Embryonic facial prominence (tissue), 1 donor: Measurements from ENCODE around the gene LIMCH1.

Source experiments
- DNase-seq: peaks from one replicate; pipeline ENCODE4 v3.0.0-alpha.2; 2016; ENCODE audit errors: extremely low spot score

LIMCH1 gene

GRCh38 chr4:41532336-41532735, 5.6 kb upstream of the LIMCH1 start:
- DNase-seq: no peak

GRCh38 chr4:41532882-41533281, 5.1 kb upstream of the LIMCH1 start:
- no peak for DNase-seq

GRCh38 chr4:41533680-41534079, 4.3 kb upstream of the LIMCH1 start:
- no peak for DNase-seq

- DNase-seq: no peak
These were observed 3.6 kb upstream of the LIMCH1 start for GRCh38 chr4:41534404-41534803.

- DNase-seq: no peak
These were observed 2.0 kb upstream of the LIMCH1 start for GRCh38 chr4:41535911-41536371.

GRCh38 chr4:41537292-41537890, 566 bp upstream of the LIMCH1 start:
- DNase-seq: no peak

GRCh38 chr4:41538887-41539498, 1.0 kb downstream of the LIMCH1 start:
- DNase-seq: no peak

- no peak for DNase-seq
These were observed 1.8 kb downstream of the LIMCH1 start for GRCh38 chr4:41539711-41540110.

GRCh38 chr4:41540687-41541086, 2.7 kb downstream of the LIMCH1 start:
- DNase-seq: no peak

GRCh38 chr4:41541687-41542094, 3.7 kb downstream of the LIMCH1 start:
- DNase-seq: no peak

- no peak for DNase-seq
These were observed 4.7 kb downstream of the LIMCH1 start for GRCh38 chr4:41542526-41543275.

GRCh38 chr4:41545238-41545637, 7.3 kb downstream of the LIMCH1 start:
- no peak for DNase-seq

GRCh38 chr4:41546638-41547037, 8.7 kb downstream of the LIMCH1 start:
- DNase-seq: no peak

GRCh38 chr4:41548305-41548880, 10.4 kb downstream of the LIMCH1 start:
- no peak for DNase-seq

GRCh38 chr4:41549478-41549877, 11.5 kb downstream of the LIMCH1 start:
- DNase-seq: no peak

- DNase-seq: no peak
These were observed 12.4 kb downstream of the LIMCH1 start for GRCh38 chr4:41550308-41550707.

GRCh38 chr4:41551536-41551935, 13.6 kb downstream of the LIMCH1 start:
- no peak for DNase-seq

GRCh38 chr4:41554905-41555304, 16.9 kb downstream of the LIMCH1 start:
- DNase-seq: no peak

- no peak for DNase-seq
These were observed 18.6 kb downstream of the LIMCH1 start for GRCh38 chr4:41556526-41556925.

- DNase-seq: no peak
These were observed 22.1 kb downstream of the LIMCH1 start for GRCh38 chr4:41559940-41560516.

- DNase-seq: no peak
These were observed 23.3 kb downstream of the LIMCH1 start for GRCh38 chr4:41561244-41561643.

- DNase-seq: no peak
These were observed 29.2 kb downstream of the LIMCH1 start for GRCh38 chr4:41567186-41567585.
